Gastroesophageal sphincter (tissue), 4 donors: Measurements from ENCODE around the gene TDRD9. TPM values are rescaled to one million over a fixed set of nuclear protein-coding genes. Genes with fewer than 3 reads are reported as not detected.

Experiments
- ATAC-seq: fragments of 150-250 bp; one replicate; pipeline ENCODE4 v1.9.1; 2016; ENCODE audit warnings: mild to moderate bottlenecking, moderate library complexity
- H3K27ac ChIP-seq, 4 donors: fragments of 200-600 bp; sonication (generic) in 3 of 4; 1 replicate in 3 of 4; 2 replicates in 1 of 4; pipeline ENCODE4 v1.5.1; 2016 to 2019
- H3K27me3 ChIP-seq: fragments of 200-600 bp; sonication (generic); one replicate; pipeline ENCODE4 v1.5.1; 2019
- H3K36me3 ChIP-seq, 2 donors: fragments of 200-600 bp; sonication (generic); one replicate each; pipeline ENCODE4 v1.5.1; 2019; ENCODE audit warnings: control low read depth in 1 of 2
- H3K4me1 ChIP-seq, 3 donors: fragments of 200-600 bp; sonication (generic); 1 replicate in 2 of 3; 2 replicates in 1 of 3; pipeline ENCODE4 v1.5.1; 2016 to 2019; ENCODE audit warnings: control low read depth in 2 of 3
- H3K4me3 ChIP-seq, 2 donors: fragments of 200-600 bp; sonication (generic); one replicate each; pipeline ENCODE4 v1.5.1; 2019; ENCODE audit warnings: mild to moderate bottlenecking in 1 of 2, moderate library complexity in 1 of 2
- H3K9me3 ChIP-seq, 3 donors: fragments of 200-600 bp; sonication (generic); one replicate each; pipeline ENCODE4 v1.5.1; 2017 to 2019; ENCODE audit warnings: control low read depth in 2 of 3
- CTCF ChIP-seq, 4 experiments: fragments of 200-600 bp in 2 of 4; fragments of 450-650 bp in 2 of 4; sonication (generic) in 1 of 4; IDR thresholded peaks; one replicate each; pipeline ENCODE4 v1.5.1; 2017 to 2019; ENCODE audit warnings: antibody characterized with exemption in 4 of 4, mild to moderate bottlenecking in 2 of 4, moderate library complexity in 2 of 4
- EP300 ChIP-seq: sonication (generic); formaldehyde crosslinking; IDR thresholded peaks from one replicate; pipeline ENCODE4 v1.6.1; 2017; ENCODE audit warnings: antibody characterized with exemption, mild to moderate bottlenecking
- POLR2A ChIP-seq, 2 donors: fragments of 450-650 bp; IDR thresholded peaks; one replicate each; pipeline ENCODE4 v1.6.1; 2017; ENCODE audit warnings: antibody characterized with exemption in 2 of 2, mild to moderate bottlenecking in 2 of 2, moderate library complexity in 1 of 2
- POLR2AphosphoS5 ChIP-seq: sonication (generic); formaldehyde crosslinking; IDR thresholded peaks from one replicate; pipeline ENCODE4 v1.6.1; 2017; ENCODE audit warnings: antibody characterized with exemption
- WGBS, 2 donors: methylation state at CpG; one replicate each; pipeline ENCODE4 v1.1.5; 2018; ENCODE audit warnings: low coverage in 1 of 2; 5-methylcytosine and 5-hydroxymethylcytosine counted together
- total RNA-seq, 4 donors: library from RNA; depleted of rRNA; stranded (reverse); fragments of >200 nt; gene quantifications; one replicate each; pipeline ENCODE4 v1.1.0, GENCODE V29; 2016

The TDRD9 gene
- total RNA-seq, 4 donors from 2014 or later: 1.6 to 5.4 (median 2.3) TPM

DNA sequence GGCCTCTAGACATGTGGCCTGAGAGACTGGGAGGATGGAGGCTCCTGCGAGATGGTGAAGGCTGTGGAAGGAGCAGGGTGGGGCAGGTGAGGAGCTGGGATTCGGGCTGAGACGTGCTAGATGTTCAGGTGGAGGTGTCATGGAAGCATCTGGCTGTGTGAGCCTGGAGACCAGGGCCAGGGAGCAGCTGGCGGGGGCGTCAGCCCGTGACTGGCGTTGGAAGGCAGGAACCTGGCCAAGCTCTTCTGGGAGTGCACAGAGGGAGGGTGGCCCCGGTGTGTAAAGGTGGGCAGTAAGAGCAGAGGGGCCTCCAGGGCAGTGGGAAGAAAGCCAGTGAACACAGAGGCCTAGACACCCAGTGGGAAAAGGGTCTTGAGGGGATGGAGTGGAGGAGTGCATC lies 69.1 kb downstream of the TDRD9 start:
- WGBS, 2 donors: 67 to 70% methylated on average over 3 to 8 of the region's 8 CpGs
- TF ChIP-seq CTCF (IDR thresholded peaks at IDR 0.05) (no peak), POLR2A (IDR thresholded peaks at IDR 0.05) (no peak), POLR2AphosphoS5 (no peak), EP300 (no peak)
- no peaks in the 10 kb centered on the region for H3K4me1 ChIP-seq
- no peak for ATAC-seq
- H3K36me3 ChIP-seq: no peaks in the 10 kb centered on the region
- H3K27me3 ChIP-seq: peaks cover 7% of the 10 kb centered on the region
- H3K27ac ChIP-seq: no peak overlapping the region
- H3K9me3 ChIP-seq: no peaks in the 10 kb centered on the region
- H3K4me3 ChIP-seq: no peak overlapping the region

- no peak for TF ChIP-seq POLR2A (IDR thresholded peaks at IDR 0.05)
- no peak for TF ChIP-seq POLR2AphosphoS5
- TF ChIP-seq CTCF (IDR thresholded peaks at IDR 0.05): no peak
- no peak for TF ChIP-seq EP300
- no peaks in the 10 kb centered on the region for H3K9me3 ChIP-seq
- H3K4me1 ChIP-seq: no peaks in the 10 kb centered on the region
- no peaks in the 10 kb centered on the region for H3K36me3 ChIP-seq
- no peak overlapping the region for H3K4me3 ChIP-seq
- no peak for ATAC-seq
- peaks cover 7% of the 10 kb centered on the region for H3K27me3 ChIP-seq
- H3K27ac ChIP-seq: no peak overlapping the region
- 86 to 90% methylated on average over 2 to 5 of the region's 10 CpGs for WGBS, 2 donors
Observed at GRCh38 chr14:103998027-103998426, 69.8 kb downstream of the TDRD9 start.

- no peaks in the 10 kb centered on the region for H3K36me3 ChIP-seq
- WGBS, 2 donors: 78 to 92% methylated on average over 1 to 7 of the region's 7 CpGs
- TF ChIP-seq POLR2A (IDR thresholded peaks at IDR 0.05): no peak
- no peak for TF ChIP-seq CTCF (IDR thresholded peaks at IDR 0.05)
- TF ChIP-seq EP300: no peak
- TF ChIP-seq POLR2AphosphoS5: no peak
- H3K4me1 ChIP-seq: no peaks in the 10 kb centered on the region
- no peak for ATAC-seq
- H3K9me3 ChIP-seq: no peaks in the 10 kb centered on the region
- H3K27me3 ChIP-seq: peaks cover under 1% of the 10 kb centered on the region
- H3K27ac ChIP-seq: no peak overlapping the region
- H3K4me3 ChIP-seq: no peak overlapping the region
Observed at GRCh38 chr14:103999795-104000440, 71.7 kb downstream of the TDRD9 start.

DNA sequence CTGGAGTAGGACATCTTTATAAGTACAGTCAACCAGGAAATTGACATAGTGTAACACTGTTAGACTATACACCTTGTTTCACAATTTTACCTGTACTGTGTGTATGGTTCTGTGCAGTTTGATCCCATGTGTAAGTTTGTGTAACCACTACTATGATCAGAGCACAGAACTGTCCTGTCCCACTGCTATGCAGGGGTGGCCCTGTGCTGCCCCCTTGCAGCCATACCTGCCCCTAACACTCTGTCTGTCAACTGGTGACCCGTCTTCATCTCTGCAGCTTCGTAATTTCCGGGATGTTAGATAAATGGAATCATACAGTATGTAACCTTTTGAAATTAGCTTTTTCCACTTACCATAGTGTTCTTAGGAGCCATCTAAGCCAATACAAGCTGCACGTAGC lies 72.7 kb downstream of the TDRD9 start:
- no peaks in the 10 kb centered on the region for H3K9me3 ChIP-seq
- H3K27ac ChIP-seq: no peak overlapping the region
- H3K36me3 ChIP-seq: no peaks in the 10 kb centered on the region
- 62 to 69% methylated on average over 4 of the region's 4 CpGs for WGBS, 2 donors
- no peak overlapping the region for H3K4me3 ChIP-seq
- no peak for TF ChIP-seq CTCF (IDR thresholded peaks at IDR 0.05)
- no peak for TF ChIP-seq POLR2A (IDR thresholded peaks at IDR 0.05)
- H3K4me1 ChIP-seq: no peaks in the 10 kb centered on the region
- ATAC-seq: no peak
- H3K27me3 ChIP-seq: no peaks in the 10 kb centered on the region

DNA sequence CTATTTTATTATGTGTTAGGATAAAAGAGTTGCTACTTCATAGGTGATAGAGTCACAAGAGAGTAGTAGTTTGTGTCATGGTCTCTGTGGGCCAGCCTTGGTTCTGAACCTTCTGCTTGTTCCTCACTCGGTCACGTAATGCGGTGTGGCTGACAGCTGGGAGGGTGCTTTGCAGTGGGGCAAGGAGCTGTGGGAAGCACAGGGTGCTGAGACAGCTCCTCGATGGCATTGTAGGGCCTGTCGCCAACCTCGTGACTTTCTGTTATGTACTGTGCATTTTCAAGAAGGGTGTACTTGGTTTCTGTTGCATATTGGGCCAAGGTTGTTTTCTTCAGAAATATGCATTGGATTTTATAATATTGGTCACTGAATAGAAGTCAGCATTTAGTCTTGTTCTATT lies 75.4 kb downstream of the TDRD9 start:
- Histone ChIP-seq H3K9me3 (no peaks in the 10 kb centered on the region), H3K27me3 (no peaks in the 10 kb centered on the region), H3K4me3 (no peak overlapping the region), H3K4me1 (no peaks in the 10 kb centered on the region), H3K27ac (no peak overlapping the region), H3K36me3 (no peaks in the 10 kb centered on the region)
- 89 to 95% methylated on average over 5 to 6 of the region's 6 CpGs for WGBS, 2 donors
- TF ChIP-seq EP300 (no peak), CTCF (IDR thresholded peaks at IDR 0.05) (no peak), POLR2A (IDR thresholded peaks at IDR 0.05) (no peak), POLR2AphosphoS5 (no peak)
- ATAC-seq: no peak
